Kasumi-1 (cell line): Measurements from ENCODE around the gene HES4.
"Not testable (repeated sequence)": the region's sequence is repeated elsewhere in the genome, so short reads cannot be mapped to it uniquely, and the experiment has no call there.

Source experiments
- DNase-seq, 2 experiments: peaks; one replicate each; lab custom pipeline; 2025; lab: John Stamatoyannopoulos, UW

Gene HES4

GRCh38 chr1:997993-998744 is 1.7 kb downstream of the HES4 start:
- DNase-seq = no peak

DNA sequence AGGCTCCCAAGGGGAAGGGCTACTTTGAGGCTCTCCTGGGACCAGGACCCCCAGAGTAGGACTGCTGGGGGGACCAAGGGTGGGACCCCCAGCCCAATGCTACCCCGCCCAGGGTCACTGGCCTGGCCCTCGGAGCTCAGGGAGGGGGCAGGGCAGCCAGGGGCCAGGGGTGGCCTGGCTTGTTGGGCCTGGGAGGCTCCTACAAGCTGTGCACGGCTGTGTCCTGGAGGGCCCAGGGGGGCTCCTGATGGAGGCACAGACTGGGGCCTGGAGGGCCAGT is 2.2 kb downstream of the HES4 start:
- DNase-seq = no peak

DNA sequence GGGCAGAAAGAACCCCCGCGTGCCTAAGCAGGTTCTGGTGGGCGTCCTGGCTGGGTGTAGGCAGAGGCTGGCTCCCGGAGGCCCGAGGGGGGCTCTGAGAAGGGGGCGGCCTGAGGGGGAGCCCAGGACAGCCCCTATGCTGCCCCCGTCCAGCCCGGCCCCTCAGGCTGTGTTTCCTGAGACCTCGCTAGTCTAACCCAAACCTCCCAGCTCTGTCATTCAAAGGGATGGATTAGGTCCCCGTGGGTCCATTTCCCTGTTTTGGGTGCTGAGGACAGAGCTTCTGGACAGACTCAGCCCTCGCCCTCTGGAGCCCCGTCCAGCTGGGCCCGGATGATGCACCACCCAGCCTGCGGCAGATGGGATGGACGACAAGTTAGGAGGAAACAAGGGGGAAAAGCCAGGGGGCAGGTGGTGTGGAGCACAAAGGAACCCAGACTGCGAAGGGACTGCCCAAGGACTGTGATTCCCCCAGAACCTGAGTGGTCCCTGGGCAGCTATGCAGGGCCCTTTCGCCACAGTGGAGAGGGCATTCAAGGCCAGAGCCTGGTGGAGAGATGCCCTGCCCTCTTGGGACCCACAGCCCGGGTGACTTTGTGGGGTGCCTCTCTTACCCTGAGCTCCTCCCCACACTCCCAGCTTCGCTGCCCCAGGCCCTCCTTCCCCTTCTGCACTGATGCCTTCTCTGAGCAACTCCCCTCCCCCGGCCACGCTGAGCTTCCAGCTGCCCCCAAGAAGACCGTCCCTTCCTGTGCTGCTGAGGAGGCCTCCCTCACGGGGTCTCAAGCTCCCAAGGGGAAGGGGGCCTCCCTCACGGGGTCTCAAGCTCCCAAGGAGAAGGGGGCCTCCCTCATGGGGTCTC is 2.8 kb downstream of the HES4 start:
- DNase-seq = no peak

- DNase-seq = no peak
These were observed 3.9 kb downstream of the HES4 start for GRCh38 chr1:995665-996633.

DNA sequence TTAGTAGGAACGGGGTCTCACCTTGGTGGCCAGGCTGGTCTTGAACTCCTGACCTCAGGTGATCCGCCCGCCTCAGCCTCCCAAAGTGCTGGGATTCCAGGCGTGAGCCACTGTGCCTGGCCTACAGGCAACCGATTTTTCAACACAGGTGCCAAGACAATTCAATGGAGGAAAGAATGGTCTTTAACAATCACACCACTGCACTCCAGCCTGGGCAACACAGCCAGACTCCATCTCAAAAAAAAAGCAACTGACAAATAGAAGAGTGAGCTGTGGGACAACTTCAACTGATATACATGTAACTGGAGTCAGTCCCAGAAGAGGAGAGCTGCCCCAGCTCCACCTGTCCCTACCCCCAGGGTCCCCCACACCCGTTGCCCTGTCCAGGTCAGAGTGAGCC is 5.4 kb downstream of the HES4 start:
- not testable (repeated sequence) for DNase-seq

GRCh38 chr1:993379-993995 is 6.4 kb downstream of the HES4 start:
- DNase-seq = no peak

GRCh38 chr1:992362-992761 is 7.5 kb downstream of the HES4 start:
- DNase-seq = no peak

DNA sequence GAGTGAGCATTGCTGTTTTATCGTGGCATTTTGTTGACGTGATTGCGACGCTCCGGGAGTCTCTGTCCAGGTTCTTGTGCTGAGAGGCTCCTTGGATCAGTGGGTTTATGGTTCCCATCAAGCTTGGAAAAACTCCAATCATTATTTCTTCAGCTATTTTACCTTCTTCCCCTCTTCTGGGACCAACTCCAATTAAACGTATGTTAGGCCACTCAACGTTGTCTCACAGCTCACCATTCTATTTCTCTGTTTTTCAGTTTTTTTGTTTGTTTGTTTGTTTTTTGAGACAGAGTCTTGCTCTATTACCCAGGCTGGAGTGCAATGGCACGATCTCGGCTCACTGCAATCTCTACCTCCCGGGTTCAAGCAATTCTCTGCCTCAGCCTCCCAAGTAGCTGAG is 8.0 kb downstream of the HES4 start:
- no peak for DNase-seq

- not testable (repeated sequence) for DNase-seq
These were observed 8.6 kb downstream of the HES4 start for GRCh38 chr1:991275-991674.

DNA sequence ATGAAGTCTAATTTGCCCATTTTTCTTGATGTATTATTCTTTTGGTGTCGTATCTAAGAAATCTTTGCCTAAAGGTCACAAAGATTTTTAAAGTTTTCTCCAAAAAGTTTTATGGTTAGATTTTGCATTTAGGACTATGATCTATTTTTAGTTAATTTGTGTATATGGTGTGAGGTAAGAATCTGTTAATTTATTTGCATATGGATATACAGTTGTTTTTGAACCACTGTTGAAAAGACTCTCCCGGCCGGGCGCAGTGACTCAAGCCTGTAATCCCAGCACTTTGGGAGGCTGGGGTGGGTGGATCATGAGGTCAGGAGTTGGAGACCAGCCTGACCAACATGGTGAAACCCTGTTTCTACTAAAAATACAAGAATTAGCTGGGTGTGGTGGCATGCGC is 11.8 kb downstream of the HES4 start:
- not testable (repeated sequence) for DNase-seq

DNA sequence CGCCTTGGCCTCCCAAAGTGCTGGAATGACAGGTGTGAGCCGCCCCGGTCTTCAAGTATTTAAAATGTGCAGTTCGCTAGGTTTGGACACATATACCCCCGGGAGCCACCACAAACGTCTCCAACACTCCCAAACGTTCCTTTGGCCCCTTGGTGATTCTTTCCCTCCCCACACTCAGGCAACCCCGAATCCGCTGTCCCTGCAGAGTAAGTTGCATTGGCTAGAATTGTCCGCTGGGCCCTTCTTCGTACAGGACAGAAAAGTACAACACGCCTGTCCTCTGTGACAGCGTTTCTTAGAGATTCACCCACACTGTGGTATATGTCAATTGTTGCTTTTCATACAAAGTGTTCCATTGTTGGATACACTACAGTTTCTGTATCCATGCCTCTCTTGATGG is 14.8 kb downstream of the HES4 start:
- DNase-seq = no peak

DNA sequence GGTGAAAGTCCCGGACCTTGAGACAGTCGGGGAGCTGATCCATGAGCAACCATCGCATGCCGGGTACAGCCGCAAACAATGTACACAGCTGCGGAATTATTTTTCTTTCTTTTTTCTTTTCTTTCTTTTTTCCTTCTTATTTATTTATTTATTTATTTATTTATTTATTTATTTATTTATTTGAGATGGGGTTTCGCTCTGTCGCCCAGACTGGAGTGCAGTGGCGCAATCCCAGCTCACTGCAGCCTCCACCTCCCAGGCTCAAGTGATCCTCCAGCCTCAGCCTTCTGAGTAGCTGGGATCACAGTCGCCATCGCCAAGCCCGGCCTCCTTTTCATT is 15.5 kb downstream of the HES4 start:
- no peak for DNase-seq

- DNase-seq = peak; percentile 23 to 28
These were observed 16.0 kb downstream of the HES4 start for GRCh38 chr1:983798-984475.

GRCh38 chr1:982765-983436 is 17.0 kb downstream of the HES4 start:
- no peak for DNase-seq

GRCh38 chr1:981955-982558 is 17.8 kb downstream of the HES4 start, which contains the start of gene PERM1:
Gene PERM1 (minus strand): TSS chr1:982093. CDS start chr1:981029, 1,064 bp downstream.
- DNase-seq = no peak

DNA sequence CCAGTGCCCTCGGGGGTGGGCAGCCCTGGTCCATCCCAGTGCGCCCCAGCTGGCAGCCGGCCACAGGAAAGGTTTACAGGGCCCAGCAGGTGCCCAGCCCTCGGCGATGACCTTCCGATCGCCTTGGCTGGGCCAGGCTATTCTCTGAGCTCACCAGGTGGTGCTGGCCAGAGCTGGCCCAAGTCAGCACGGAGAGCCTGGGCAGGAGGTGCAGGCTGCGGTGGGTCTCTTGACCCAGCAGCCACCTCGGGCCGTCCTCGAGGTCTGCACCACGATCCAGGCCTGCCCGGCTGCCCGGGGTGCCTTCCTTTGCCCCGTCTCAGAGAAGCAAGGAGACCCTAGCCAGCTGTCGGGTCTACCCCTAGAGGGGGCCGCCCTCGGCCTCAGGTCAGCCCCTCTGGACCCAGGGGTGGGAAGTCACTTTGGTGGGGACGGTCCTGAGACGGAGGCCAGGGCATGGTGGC is 18.4 kb downstream of the HES4 start:
- no peak for DNase-seq

DNA sequence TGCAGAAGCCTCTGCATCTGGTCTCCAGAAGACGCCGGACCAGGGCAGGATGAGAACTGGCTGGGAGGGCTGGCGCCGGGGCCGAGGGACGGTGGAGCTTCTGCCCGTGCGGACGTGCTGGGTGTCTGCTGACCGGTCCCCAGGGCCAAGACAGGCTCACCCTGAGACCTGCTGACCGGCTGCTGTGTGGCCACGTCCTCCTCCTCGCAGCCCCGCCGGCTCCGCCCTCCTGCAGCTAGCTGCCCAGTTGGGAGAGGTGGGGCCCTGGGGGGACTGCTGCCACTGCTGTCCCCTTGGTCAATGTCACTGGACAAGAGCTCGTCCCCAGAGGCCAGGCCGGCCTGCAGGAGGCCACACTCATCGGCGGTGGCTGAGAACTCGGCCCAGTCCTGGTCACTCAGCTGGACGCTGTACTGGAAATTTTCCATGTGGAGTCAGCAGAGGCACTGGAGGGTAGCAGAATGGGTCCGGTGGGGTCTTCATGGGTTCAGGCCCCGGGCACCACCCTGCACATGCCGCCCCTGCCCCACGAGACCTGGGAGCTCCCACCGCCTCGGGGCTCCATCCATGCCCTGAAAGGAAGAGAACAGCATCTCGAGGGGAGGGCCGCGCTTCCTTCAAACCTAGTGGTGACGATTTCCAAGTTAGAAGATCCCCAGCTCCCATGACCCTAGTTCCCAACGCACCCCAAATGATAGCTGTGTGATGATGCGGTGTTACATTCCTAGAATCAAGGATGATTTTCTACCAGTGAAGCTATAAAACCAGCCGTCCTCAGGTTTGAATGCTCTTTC is 19.1 kb downstream of the HES4 start:
- DNase-seq = no peak

DNA sequence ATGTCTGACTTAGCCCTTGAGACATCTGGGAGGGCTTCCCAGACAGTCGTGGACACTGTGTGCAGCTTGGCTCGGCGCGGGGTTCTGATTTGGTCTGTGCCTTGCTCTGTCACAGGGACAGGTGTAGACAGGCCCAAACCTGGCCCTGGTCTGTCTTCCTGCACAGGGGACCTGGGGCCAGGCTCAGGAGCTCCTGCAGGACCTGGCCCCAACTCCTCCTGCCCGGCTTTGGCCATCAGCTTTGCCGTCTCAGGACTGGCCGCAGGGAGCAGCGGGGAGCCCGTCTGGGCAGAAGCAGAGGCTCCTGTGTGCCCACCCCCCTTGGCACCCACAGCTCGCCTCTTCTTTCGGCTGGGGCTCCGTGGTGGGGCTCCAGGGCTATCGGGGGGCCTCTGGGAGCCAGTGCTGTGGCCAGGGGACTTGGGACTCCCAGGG is 19.7 kb downstream of the HES4 start:
- no peak for DNase-seq

- DNase-seq = no peak
These were observed 20.2 kb downstream of the HES4 start for GRCh38 chr1:979744-980072.
